ENCODE measurements around the gene KPNA6.

DNA sequence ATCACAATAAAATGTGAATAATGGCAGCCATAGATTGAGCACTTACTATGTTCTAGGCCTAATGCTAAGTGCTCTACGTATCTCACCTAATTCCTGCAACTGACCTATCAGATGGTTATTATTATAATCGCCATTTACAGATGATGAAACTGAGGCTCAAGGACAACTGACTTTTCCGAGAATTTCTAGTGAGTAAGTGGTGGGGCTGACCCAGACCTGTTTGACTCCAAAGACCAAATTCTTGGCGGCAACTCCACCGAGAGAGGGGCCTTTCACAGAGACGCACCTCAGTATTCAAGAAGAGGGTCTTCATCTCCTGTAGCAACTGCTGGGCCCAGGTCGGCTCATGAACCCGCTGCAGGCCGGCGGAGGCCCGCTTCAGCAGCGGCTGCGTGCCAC, 113.7 kb downstream of the KPNA6 start:
- TF ChIP-seq TCF3 (CRISPR knock-in tag; IDR thresholded peaks at IDR 0.05) (no peak; the same call in none of the 2 replicates), SMARCE1 (IDR thresholded peaks at IDR 0.05) (no peak), ZNF274 (IDR thresholded peaks at IDR 0.05; ENCODE audit: borderline replicate concordance, low read depth, low read length) (no peak), KDM5B (IDR thresholded peaks at IDR 0.05; ENCODE audit: insufficient replicate concordance, low read depth, low read length) (no peak), ZNF695 (CRISPR knock-in tag; IDR thresholded peaks at IDR 0.05) (no peak)
- TF ChIP-seq, protein P1, sequence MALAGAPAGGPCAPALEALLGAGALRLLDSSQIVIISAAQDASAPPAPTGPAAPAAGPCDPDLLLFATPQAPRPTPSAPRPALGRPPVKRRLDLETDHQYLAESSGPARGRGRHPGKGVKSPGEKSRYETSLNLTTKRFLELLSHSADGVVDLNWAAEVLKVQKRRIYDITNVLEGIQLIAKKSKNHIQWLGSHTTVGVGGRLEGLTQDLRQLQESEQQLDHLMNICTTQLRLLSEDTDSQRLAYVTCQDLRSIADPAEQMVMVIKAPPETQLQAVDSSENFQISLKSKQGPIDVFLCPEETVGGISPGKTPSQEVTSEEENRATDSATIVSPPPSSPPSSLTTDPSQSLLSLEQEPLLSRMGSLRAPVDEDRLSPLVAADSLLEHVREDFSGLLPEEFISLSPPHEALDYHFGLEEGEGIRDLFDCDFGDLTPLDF (CRISPR knock-in tag; IDR thresholded peaks at IDR 0.05): no peak
